Hepatocyte (in vitro differentiated cells): ENCODE results near the gene MAD2L1BP. TPM values are rescaled to one million over a fixed set of nuclear protein-coding genes. Genes with fewer than 3 reads are reported as not detected.

Experiments
- DNase-seq: peaks from one replicate; pipeline ENCODE4 v3.0.0-alpha.2; 2016; ENCODE audit warnings: low spot score
- H2AFZ ChIP-seq: fragments of 200-600 bp; sonication (generic); 2 replicates; pipeline ENCODE4 v1.6.0; 2016; ENCODE audit warnings: antibody characterized with exemption, mild to moderate bottlenecking
- H3K27ac ChIP-seq: fragments of 200-600 bp; sonication (generic); 2 replicates; pipeline ENCODE4 v1.5.1; 2016; ENCODE audit warnings: mild to moderate bottlenecking
- H3K27me3 ChIP-seq: fragments of 200-600 bp; sonication (generic); 2 replicates; pipeline ENCODE4 v1.6.1; 2016
- H3K36me3 ChIP-seq: fragments of 200-600 bp; sonication (generic); replicated peaks from 2 replicates; pipeline ENCODE4 v1.5.1; 2016; ENCODE audit warnings: low read depth; ENCODE audit not compliant: insufficient read depth
- H3K4me1 ChIP-seq: fragments of 200-600 bp; sonication (generic); 2 replicates; pipeline ENCODE4 v1.5.1; 2016; ENCODE audit warnings: mild to moderate bottlenecking, moderate library complexity; ENCODE audit not compliant: insufficient read depth
- H3K4me2 ChIP-seq: fragments of 200-600 bp; sonication (generic); 2 replicates; pipeline ENCODE4 v1.6.0; 2016
- H3K4me3 ChIP-seq: fragments of 200-600 bp; sonication (generic); 2 replicates; pipeline ENCODE4 v1.5.1; 2016; ENCODE audit warnings: mild to moderate bottlenecking
- H3K79me2 ChIP-seq: fragments of 200-600 bp; sonication (generic); 2 replicates; pipeline ENCODE4 v1.6.0; 2017; ENCODE audit warnings: mild to moderate bottlenecking
- H3K9me2 ChIP-seq: fragments of 200-600 bp; sonication (generic); replicated peaks from 2 replicates; pipeline ENCODE4 v1.6.0; 2017; ENCODE audit warnings: mild to moderate bottlenecking; ENCODE audit not compliant: insufficient read depth
- H3K9me3 ChIP-seq: fragments of 200-600 bp; sonication (generic); 2 replicates; pipeline ENCODE4 v1.5.1; 2016; ENCODE audit warnings: low read depth, mild to moderate bottlenecking
- H4K20me1 ChIP-seq: fragments of 200-600 bp; sonication (generic); 2 replicates; pipeline ENCODE4 v1.6.0; 2016; ENCODE audit warnings: mild to moderate bottlenecking; ENCODE audit not compliant: insufficient read depth, poor library complexity, severe bottlenecking
- EZH2 ChIP-seq: fragments of 200-600 bp; sonication (generic); IDR thresholded peaks from 2 replicates; pipeline ENCODE4 v1.6.1; 2016; ENCODE audit warnings: antibody characterized with exemption, mild to moderate bottlenecking, borderline replicate concordance
- EZH2phosphoT487 ChIP-seq: fragments of 200-600 bp; sonication (generic); IDR thresholded peaks from one replicate; pipeline ENCODE4 v1.6.1; 2018; ENCODE audit warnings: antibody characterized with exemption, mild to moderate bottlenecking, low read depth, moderate library complexity; ENCODE audit not compliant: unreplicated experiment, severe bottlenecking
- WGBS: methylation state at CpG from one replicate; pipeline ENCODE4 v1.1.6; 2016; ENCODE audit warnings: low lambda C conversion rate; ENCODE audit errors: missing lambda C conversion rate; 5-methylcytosine and 5-hydroxymethylcytosine counted together
- polyA plus RNA-seq: library from polyadenylated mRNA; unstranded; fragments of >200 nt; fragmentation: Nextera tagmentation; extraction: Ambion mirVana; gene quantifications from 2 replicates; pipeline ENCODE4 v1.2.1, GENCODE V29; 2016
- total RNA-seq: library from RNA; depleted of rRNA; stranded (reverse); fragments of >200 nt; gene quantifications from 2 replicates; pipeline ENCODE4 v1.2.3, GENCODE V29; 2014
- TF ChIP-seq, protein P1 (sequence below): fragments of 200-600 bp; sonication (generic); IDR thresholded peaks from 2 replicates; pipeline ENCODE4 v1.5.1; 2016; ENCODE audit warnings: antibody characterized with exemption, mild to moderate bottlenecking; ENCODE audit not compliant: poor library complexity

Gene MAD2L1BP
- total and polyA plus RNA-seq, 2 experiments from 2014 or later: 32.1 to 47.6 TPM

DNA sequence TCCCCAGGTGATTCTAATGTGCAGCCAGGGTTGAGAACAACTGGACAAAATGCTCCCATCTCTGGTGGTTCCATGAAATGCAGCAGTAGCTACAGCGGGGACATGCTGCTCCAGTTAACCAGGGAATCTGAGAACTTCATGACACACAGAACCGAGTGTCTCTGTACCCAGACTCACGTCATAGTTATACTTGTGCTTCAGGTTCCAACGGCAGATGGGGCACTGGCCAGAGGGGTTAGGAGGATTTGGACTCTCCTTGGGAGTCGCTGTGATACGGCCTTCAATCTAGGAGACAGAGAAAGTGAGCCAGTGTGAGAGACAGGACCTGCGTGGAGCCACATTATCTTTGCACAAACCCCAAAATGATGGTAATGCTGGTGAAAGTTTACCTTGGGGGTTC lies 42.7 kb downstream of the MAD2L1BP start:
- Histone ChIP-seq H3K36me3 (no peaks in the 10 kb centered on the region), H3K27me3 (no peaks in the 10 kb centered on the region), H3K9me2 (no peaks in the 10 kb centered on the region), H3K9me3 (no peaks in the 10 kb centered on the region), H4K20me1 (peaks cover 9% of the 10 kb centered on the region), H3K4me3 (no peak overlapping the region), H3K4me1 (peaks cover 25% of the 10 kb centered on the region), H3K4me2 (no peak overlapping the region), H2AFZ (no peak overlapping the region), H3K27ac (no peak overlapping the region), H3K79me2 (peaks cover 35% of the 10 kb centered on the region)
- TF ChIP-seq EZH2 (no peak), EZH2phosphoT487 (no peak)
- TF ChIP-seq, protein P1, sequence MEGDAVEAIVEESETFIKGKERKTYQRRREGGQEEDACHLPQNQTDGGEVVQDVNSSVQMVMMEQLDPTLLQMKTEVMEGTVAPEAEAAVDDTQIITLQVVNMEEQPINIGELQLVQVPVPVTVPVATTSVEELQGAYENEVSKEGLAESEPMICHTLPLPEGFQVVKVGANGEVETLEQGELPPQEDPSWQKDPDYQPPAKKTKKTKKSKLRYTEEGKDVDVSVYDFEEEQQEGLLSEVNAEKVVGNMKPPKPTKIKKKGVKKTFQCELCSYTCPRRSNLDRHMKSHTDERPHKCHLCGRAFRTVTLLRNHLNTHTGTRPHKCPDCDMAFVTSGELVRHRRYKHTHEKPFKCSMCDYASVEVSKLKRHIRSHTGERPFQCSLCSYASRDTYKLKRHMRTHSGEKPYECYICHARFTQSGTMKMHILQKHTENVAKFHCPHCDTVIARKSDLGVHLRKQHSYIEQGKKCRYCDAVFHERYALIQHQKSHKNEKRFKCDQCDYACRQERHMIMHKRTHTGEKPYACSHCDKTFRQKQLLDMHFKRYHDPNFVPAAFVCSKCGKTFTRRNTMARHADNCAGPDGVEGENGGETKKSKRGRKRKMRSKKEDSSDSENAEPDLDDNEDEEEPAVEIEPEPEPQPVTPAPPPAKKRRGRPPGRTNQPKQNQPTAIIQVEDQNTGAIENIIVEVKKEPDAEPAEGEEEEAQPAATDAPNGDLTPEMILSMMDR: no peak
- no peak for DNase-seq
- 93% methylated on average over 7 of the region's 7 CpGs for WGBS

DNA sequence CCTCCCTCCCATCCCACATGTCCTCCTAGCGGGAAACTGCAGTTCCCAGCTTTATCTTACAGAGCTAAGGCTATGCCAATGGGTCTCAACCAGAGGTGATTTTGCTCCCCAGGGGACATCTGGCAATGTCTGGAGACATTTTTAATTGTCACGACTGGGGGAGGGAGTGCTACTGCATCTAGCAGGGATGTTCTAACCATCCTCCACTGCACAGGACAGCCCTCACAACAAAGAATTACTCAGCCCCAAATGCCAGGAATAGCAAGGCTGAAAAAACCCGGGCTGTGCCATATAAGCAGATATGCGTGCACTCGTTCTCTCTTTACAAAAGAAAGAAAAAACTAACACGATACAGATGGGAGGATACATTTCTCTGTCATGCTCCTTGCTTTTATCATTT lies 43.4 kb downstream of the MAD2L1BP start:
- WGBS: 85% methylated on average over 6 of the region's 6 CpGs
- H3K27me3 ChIP-seq: no peaks in the 10 kb centered on the region
- peaks cover 43% of the 10 kb centered on the region for H3K79me2 ChIP-seq
- H3K9me3 ChIP-seq: no peaks in the 10 kb centered on the region
- peaks cover 9% of the 10 kb centered on the region for H4K20me1 ChIP-seq
- no peak overlapping the region for H2AFZ ChIP-seq
- no peak overlapping the region for H3K4me2 ChIP-seq
- H3K9me2 ChIP-seq: no peaks in the 10 kb centered on the region
- TF ChIP-seq EZH2: no peak
- TF ChIP-seq, protein P1: no peak
- TF ChIP-seq EZH2phosphoT487: no peak
- DNase-seq: no peak
- no peak overlapping the region for H3K27ac ChIP-seq
- peaks cover 25% of the 10 kb centered on the region for H3K4me1 ChIP-seq
- H3K36me3 ChIP-seq: no peaks in the 10 kb centered on the region
- H3K4me3 ChIP-seq: no peak overlapping the region

DNA sequence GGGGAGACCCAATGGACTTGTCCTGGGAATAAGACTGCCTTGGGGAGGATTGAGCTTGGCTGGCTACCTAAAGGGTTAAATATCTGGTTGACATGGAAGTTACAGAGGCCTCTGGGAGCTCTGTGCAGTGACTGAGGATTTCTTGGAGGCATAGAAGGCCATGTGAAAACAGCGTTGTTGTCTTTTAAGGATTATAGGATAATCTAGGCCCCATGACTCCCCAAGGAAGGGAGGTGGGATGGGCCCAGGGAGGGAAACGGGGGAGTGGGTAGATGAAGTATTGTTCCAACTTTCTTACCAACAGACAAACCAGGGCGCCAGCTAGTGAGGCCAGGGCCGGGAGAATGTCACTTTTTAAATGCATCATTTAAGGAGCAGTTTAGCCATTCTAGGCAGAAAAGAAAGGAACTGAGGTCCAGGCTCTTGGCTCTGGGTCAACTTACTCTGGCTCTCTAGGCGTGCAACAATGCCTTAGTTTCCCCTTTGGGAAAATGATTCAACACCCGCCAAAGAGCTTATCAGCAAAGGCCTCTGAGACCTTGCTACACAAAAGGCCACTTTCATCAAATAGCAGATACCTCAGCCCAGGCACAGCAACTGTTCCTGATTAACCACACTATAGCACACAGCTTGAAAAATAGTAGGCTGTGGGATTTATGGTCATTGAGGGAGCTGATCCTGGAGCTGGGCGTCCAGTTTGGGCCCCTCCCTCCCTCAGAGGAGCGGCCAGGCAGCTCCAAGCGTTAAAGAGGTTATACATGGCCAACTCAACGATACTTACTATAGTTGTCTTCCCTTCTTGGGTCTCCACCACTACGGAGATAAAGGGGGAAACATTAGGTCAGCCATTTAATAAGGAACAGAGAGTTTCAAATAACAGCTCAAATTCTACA lies 44.9 kb downstream of the MAD2L1BP start:
- Histone ChIP-seq H3K4me1 (peaks cover 25% of the 10 kb centered on the region), H3K27ac (peak overlapping the region; percentile 58), H3K36me3 (no peaks in the 10 kb centered on the region), H3K9me2 (no peaks in the 10 kb centered on the region), H4K20me1 (peaks cover 14% of the 10 kb centered on the region), H3K4me3 (no peak overlapping the region), H2AFZ (no peak overlapping the region), H3K9me3 (no peaks in the 10 kb centered on the region), H3K4me2 (peak overlapping the region; percentile 24), H3K79me2 (peaks cover 58% of the 10 kb centered on the region), H3K27me3 (no peaks in the 10 kb centered on the region)
- TF ChIP-seq, protein P1: no peak
- no peak for TF ChIP-seq EZH2
- no peak for TF ChIP-seq EZH2phosphoT487
- DNase-seq: no peak
- 68% methylated on average over 11 of the region's 11 CpGs for WGBS
